Memory B cell (primary cell): ENCODE results near the gene MGAT5.

Experiments
- ATAC-seq: fragments of 150-1000 bp; cut with Tn5 transposase; 2 replicates; pipeline ENCODE4 v1.10.0; 2021; ENCODE audit warnings: low read depth, mild to moderate bottlenecking, moderate library complexity
- DNase-seq, 2 donors: peaks; one replicate each; pipeline ENCODE4 v3.0.0; 2022; ENCODE audit warnings: low spot score in 2 of 2
- H3K27ac Mint-ChIP-seq: one replicate; pipeline ENCODE4 v1.8.0; 2022; ENCODE audit warnings: mild to moderate bottlenecking, moderate library complexity, mixed read lengths
- H3K27me3 Mint-ChIP-seq: one replicate; pipeline ENCODE4 v1.8.0; 2022; ENCODE audit warnings: mixed read lengths
- H3K36me3 Mint-ChIP-seq: one replicate; pipeline ENCODE4 v1.8.0; 2022; ENCODE audit warnings: mild to moderate bottlenecking, mixed read lengths
- H3K4me1 Mint-ChIP-seq: one replicate; pipeline ENCODE4 v1.8.0; 2022; ENCODE audit warnings: mixed read lengths
- H3K4me3 Mint-ChIP-seq: one replicate; pipeline ENCODE4 v1.8.0; 2022; ENCODE audit warnings: mild to moderate bottlenecking, moderate library complexity, mixed read lengths
- H3K9me3 Mint-ChIP-seq: one replicate; pipeline ENCODE4 v1.8.0; 2022; ENCODE audit warnings: mixed read lengths

Gene MGAT5

DNA sequence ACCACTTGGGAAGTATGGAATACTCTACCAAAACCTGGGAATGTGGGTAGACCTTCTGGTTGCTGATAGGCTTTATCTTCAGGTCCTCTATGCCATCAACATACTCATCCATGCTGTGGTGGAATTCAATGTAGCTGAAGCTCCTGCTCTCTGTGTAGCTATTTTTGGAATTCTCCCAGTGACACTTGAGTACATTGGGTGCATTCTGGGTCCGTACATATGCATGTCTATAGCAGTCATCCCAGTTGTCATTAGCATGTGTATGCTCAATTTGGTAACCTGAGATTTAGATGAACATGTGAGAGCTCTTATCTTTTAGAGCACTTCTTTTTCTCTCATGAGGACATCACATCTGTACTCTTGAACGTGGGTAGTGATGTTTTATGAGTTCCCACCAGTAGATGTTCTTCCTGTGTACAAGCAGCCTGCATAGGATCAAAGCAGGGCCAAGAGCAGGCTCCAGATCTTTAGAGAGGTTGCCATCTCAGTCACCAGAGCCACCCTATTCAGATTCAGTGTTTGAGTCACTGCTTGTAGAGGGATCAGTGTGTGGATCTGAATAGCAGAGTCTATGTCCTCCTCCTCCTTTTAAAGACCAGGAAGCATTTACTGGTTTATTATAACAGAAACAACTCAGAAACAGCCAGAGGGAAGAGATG, 65.9 kb downstream of the MGAT5 start:
- Mint-ChIP-seq H3K27me3 (no peaks in the 10 kb centered on the region), H3K36me3 (peaks cover 54% of the 10 kb centered on the region), H3K9me3 (no peaks in the 10 kb centered on the region), H3K4me3 (no peak overlapping the region), H3K4me1 (peaks cover 63% of the 10 kb centered on the region), H3K27ac (peak overlapping the region; percentile 12)
- ATAC-seq (no peak), DNase-seq (no peak)

DNA sequence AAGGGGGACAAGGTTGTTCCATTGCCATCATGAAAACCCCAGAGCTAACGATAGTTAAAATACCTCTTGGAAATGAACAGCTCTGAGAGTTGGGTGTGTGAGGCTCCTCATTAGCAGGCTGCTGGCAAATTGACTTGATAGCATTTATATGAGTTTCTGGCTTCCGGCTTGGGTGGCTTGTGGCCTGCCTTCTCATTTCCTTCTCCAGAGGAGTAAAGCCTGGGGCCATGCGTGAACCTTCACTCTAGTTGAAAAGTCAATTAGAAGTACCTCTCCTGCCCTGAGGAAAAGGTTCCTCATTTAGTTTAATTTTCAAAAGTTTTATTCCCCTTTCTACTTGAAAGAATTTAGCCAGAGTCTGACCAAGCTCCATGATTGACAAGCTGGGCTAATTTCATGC, 67.1 kb downstream of the MGAT5 start:
- Mint-ChIP-seq H3K4me1 (peaks cover 62% of the 10 kb centered on the region), H3K27me3 (no peaks in the 10 kb centered on the region), H3K36me3 (peaks cover 58% of the 10 kb centered on the region), H3K4me3 (no peak overlapping the region), H3K27ac (peak overlapping the region; percentile 89), H3K9me3 (no peaks in the 10 kb centered on the region)
- no peak for DNase-seq
- no peak for ATAC-seq

DNA sequence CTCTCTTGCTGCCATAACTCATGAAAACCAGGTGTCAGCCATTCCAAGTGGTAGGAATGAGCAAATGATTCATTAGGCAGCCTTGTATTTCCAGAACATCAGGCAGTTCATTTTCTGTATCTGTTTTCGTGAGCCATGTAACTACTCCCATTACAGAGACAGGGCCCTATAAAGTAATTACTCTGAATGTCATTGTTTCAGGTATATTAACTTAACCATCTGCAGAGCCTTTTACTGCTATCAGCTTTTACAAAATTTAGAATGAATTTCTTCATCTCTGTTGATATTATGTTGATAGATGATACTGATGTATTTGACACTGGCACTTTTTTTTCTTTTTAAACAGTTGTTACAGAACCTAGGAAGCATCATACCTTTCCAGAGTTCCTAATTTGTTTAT, 69.9 kb downstream of the MGAT5 start:
- H3K27ac Mint-ChIP-seq = peak overlapping the region; percentile 89
- no peaks in the 10 kb centered on the region for H3K9me3 Mint-ChIP-seq
- no peaks in the 10 kb centered on the region for H3K27me3 Mint-ChIP-seq
- DNase-seq (no peak), ATAC-seq (no peak)
- H3K4me3 Mint-ChIP-seq = no peak overlapping the region
- H3K36me3 Mint-ChIP-seq = peaks cover 46% of the 10 kb centered on the region
- H3K4me1 Mint-ChIP-seq = peaks cover 58% of the 10 kb centered on the region

DNA sequence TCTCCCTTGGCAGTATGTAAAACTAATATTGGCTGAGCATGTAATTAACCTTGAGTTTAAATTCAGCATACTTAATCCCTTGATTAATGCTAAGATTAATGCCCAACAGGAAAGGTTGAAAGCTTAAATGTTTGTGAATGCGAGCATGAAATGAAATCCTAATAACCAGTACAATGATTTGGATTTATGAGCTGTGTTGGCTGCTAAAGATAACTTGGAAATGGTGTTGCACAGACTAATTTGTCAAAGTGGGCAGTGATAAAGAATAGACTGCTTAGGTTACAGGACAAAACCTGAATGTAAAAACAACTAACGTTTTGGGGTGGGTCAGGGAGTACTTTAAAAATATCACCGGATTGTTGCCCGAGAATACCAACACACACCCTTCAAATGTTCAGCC, 70.6 kb downstream of the MGAT5 start:
- H3K4me1 Mint-ChIP-seq = peaks cover 59% of the 10 kb centered on the region
- no peaks in the 10 kb centered on the region for H3K27me3 Mint-ChIP-seq
- no peak for DNase-seq
- no peak for ATAC-seq
- H3K4me3 Mint-ChIP-seq = peak overlapping the region; percentile 3
- no peaks in the 10 kb centered on the region for H3K9me3 Mint-ChIP-seq
- peaks cover 41% of the 10 kb centered on the region for H3K36me3 Mint-ChIP-seq
- peak overlapping the region; percentile 89 for H3K27ac Mint-ChIP-seq

DNA sequence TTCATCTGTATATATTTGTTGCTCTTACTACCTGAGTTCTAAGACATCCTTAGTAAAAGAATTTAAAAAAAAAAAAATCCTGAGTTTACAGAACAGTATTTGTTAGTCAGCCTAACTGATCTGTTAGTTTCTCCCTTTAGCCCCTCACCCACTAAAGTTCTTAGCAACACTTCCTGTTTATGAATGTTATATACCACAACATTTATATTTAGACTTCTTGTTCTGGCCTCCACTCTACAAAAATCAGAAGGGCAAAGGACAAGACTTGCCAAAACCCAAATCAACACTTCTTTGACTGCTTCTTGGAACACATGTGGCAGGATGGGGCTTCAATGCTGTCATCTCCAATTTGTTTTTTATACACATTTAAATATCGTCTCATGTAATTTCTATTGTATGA, 71.1 kb downstream of the MGAT5 start:
- ATAC-seq (peak; percentile 90), DNase-seq (peak in 1 of 2 donors; percentile 4)
- H3K27me3 Mint-ChIP-seq = no peaks in the 10 kb centered on the region
- peak overlapping the region; percentile 89 for H3K27ac Mint-ChIP-seq
- H3K9me3 Mint-ChIP-seq = no peaks in the 10 kb centered on the region
- H3K4me3 Mint-ChIP-seq = no peak overlapping the region
- peaks cover 53% of the 10 kb centered on the region for H3K4me1 Mint-ChIP-seq
- H3K36me3 Mint-ChIP-seq = peaks cover 39% of the 10 kb centered on the region

DNA sequence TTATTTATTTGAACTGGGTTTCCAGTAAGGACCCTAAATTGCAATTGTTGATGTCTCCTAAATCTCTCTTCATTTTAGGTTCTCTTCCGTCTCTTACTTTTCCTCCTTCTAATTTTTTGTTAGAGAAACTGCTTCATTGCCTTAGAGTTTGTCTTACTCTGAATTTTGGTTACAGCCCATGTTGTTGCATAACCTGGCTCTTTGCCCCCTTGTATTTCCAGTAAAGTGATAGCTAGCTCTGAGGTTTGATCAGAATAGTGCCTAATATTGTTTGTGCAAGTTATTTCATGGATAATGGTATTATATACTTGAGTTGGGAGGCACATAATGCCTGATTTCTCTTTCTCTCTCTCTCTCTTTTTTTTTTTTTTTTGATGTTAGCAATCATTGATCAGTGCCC, 71.8 kb downstream of the MGAT5 start:
- Mint-ChIP-seq H3K4me1 (peaks cover 54% of the 10 kb centered on the region), H3K27ac (peak overlapping the region; percentile 89), H3K27me3 (no peaks in the 10 kb centered on the region), H3K4me3 (peak overlapping the region; percentile 46), H3K36me3 (peaks cover 40% of the 10 kb centered on the region), H3K9me3 (no peaks in the 10 kb centered on the region)
- DNase-seq = no peak
- no peak for ATAC-seq

DNA sequence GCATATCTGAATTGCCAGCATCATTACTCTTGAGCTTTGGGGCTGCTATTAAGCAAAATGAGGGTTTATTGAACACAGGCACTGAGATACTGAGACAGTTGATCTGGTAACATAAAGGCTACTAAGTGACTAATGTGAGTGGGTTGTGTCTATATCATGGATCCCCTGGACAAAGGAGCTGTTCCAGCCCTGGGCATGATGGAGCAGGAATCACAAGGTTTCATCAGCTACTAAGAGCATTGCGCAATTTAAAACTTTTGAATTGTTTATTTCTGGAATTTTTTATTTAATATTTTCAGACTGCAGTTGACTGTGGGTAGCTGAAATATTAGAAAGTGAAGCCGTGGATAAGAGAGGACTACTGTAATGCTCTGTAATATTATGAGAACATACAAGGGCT, 73.5 kb downstream of the MGAT5 start:
- ATAC-seq = no peak
- no peaks in the 10 kb centered on the region for H3K27me3 Mint-ChIP-seq
- peaks cover 40% of the 10 kb centered on the region for H3K36me3 Mint-ChIP-seq
- H3K9me3 Mint-ChIP-seq = peaks cover 5% of the 10 kb centered on the region
- H3K4me3 Mint-ChIP-seq = no peak overlapping the region
- peak overlapping the region; percentile 89 for H3K27ac Mint-ChIP-seq
- peaks cover 46% of the 10 kb centered on the region for H3K4me1 Mint-ChIP-seq
- no peak for DNase-seq

DNA sequence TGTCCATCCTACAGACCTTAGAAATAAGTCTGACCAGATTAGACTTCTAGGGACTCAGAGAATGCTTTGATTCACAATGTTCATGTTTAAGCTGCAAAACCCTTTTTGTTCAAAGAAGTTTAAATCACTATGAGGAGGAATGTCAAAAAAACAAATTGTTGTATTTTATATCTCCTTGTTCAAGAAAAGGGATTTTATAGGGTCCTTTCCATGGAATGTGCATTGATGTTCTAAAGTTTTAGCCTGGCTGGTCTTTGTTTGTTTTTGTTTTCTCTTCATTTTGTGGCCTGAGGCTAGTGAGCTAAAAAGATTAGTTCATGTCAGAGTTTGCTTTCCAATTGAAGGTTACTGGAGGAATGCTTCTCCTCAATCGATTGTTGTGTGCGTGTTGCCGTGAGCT, 77.2 kb downstream of the MGAT5 start:
- Mint-ChIP-seq H3K36me3 (peaks cover 30% of the 10 kb centered on the region), H3K4me3 (no peak overlapping the region), H3K4me1 (peaks cover 37% of the 10 kb centered on the region), H3K27ac (peak overlapping the region; percentile 70), H3K9me3 (peaks cover 5% of the 10 kb centered on the region), H3K27me3 (no peaks in the 10 kb centered on the region)
- DNase-seq (no peak), ATAC-seq (no peak)

DNA sequence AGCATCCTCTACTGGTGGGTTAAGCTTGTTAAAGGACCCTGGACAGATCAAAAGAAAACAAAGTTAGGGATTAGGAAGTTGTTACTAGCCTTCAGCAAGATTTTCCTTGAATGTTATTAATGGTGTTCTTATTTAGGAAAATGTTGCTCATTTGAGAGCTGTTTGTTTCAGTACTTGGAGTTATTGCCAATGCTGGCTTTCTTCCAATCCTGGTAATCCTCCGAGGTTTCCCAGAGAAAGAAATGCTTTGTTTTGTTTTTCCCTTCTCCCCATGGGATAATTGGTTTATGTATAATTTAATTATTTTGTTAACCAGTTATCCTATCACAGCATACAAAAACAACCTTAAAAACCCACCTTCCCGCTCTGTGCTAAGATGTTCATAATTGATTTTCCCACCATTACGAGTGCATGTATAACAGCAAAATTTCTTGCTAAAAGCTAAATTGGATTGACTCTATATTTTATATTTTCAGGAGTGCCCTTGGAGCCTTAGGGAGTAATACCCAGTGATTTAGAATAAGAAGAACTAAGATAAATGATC, 79.8 kb downstream of the MGAT5 start:
- peaks cover 35% of the 10 kb centered on the region for H3K36me3 Mint-ChIP-seq
- DNase-seq (no peak), ATAC-seq (no peak)
- no peak overlapping the region for H3K4me3 Mint-ChIP-seq
- H3K27ac Mint-ChIP-seq = peak overlapping the region; percentile 47
- H3K27me3 Mint-ChIP-seq = no peaks in the 10 kb centered on the region
- H3K9me3 Mint-ChIP-seq = peaks cover 8% of the 10 kb centered on the region
- peaks cover 31% of the 10 kb centered on the region for H3K4me1 Mint-ChIP-seq

DNA sequence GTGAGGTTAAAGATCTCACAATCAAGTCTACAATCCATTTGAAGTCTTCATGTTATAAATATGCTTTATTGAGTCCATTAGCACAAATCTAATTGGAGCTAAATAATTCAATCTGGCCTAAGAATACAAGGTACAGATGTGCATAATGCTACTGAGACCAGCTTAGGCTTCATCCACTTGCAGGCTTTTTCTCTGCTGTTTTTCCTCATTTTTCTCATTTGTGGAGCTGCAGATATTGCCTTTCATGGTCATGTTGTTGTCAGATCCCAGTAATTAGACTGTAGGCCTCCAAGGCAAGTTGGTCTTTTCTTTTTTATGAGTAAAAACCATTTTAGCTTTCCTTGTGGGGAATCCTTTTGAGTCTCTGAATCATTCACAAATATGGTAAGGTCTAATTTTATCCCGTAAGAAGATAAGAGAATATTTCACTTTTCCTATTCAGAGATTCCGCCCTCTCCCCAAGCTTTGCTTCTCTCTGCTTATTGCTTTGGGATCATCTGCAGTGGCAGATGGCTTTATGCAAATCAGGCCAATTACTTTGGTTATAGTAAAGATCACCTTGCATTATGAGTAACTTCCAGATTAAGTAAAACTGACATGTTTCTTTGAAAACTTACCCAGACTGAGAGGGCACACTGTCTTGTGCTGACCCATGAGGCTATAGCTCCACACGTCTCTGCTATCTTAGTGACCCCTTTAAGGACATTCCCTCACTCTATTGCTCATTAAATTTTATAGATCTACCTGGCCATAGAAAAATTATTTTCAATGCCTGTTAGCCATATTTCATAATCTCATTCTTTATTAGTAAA, 80.9 kb downstream of the MGAT5 start:
- no peak overlapping the region for H3K4me3 Mint-ChIP-seq
- peaks cover 8% of the 10 kb centered on the region for H3K9me3 Mint-ChIP-seq
- peaks cover 35% of the 10 kb centered on the region for H3K36me3 Mint-ChIP-seq
- peaks cover 28% of the 10 kb centered on the region for H3K4me1 Mint-ChIP-seq
- H3K27me3 Mint-ChIP-seq = no peaks in the 10 kb centered on the region
- ATAC-seq = no peak
- no peak for DNase-seq
- peak overlapping the region; percentile 6 for H3K27ac Mint-ChIP-seq

DNA sequence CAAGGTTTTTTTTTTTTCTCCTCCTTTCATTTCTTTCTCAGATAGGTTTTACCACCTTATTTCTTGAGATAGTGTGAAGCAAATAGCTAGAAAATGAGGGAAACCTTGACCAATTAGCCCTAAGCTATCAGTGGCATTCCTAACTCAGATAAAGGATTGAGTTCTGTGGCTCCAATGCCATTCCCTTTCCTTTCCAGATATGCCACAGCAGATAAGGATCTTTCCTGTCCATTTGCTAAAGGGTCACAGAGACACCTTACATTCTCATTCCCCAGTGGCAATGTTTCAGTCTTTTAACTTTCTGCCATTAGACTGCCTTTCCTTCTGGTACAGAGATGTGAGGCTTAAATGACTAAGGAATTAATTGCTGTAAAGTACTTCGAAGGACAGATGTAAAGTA, 81.7 kb downstream of the MGAT5 start:
- Mint-ChIP-seq H3K9me3 (peaks cover 8% of the 10 kb centered on the region), H3K4me1 (peaks cover 29% of the 10 kb centered on the region), H3K27me3 (no peaks in the 10 kb centered on the region), H3K4me3 (no peak overlapping the region), H3K36me3 (peaks cover 37% of the 10 kb centered on the region), H3K27ac (peak overlapping the region; percentile 6)
- DNase-seq (no peak), ATAC-seq (no peak)

DNA sequence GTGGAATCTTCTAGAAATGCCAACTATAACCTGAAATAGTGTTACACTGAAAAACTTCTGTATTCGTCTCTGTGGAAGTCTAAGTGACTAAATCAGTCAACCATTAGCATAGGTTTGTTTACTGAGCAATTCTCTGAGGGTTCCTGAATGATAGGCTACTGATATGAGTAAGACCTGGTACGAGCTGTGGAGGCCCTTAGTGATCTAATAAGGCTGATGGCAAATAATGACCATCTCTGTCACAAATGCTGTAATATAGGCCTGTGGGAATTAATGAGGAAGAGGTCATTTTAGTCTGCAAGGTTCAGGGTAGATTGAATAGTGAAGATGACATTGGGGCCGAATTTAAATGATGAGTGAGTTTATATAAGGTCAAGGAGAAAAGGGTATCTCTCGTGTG, 82.5 kb downstream of the MGAT5 start:
- H3K27ac Mint-ChIP-seq = peak overlapping the region; percentile 13
- H3K4me1 Mint-ChIP-seq = peaks cover 33% of the 10 kb centered on the region
- H3K36me3 Mint-ChIP-seq = peaks cover 36% of the 10 kb centered on the region

DNA sequence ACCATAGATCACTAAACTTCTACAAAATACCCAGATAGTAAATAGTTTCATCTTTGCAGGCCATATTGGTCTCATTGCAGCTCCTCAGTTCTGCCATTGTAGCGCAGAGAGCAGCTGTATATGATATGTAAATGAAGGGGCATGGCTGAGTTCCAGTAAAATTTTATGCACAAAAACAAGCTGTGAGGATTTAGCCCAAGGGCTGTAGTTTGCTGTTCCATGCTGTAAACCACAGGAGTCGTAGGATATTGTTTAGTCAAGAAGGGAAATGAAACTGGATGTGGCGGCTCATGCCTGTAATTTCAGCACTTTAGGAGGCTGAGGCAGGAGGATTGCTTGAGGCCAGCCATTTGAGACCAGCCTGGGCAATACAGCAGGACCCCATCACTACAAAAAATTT, 83.0 kb downstream of the MGAT5 start:
- no peaks in the 10 kb centered on the region for H3K27me3 Mint-ChIP-seq
- no peak overlapping the region for H3K4me3 Mint-ChIP-seq
- peak overlapping the region; percentile 13 for H3K27ac Mint-ChIP-seq
- H3K4me1 Mint-ChIP-seq = peaks cover 32% of the 10 kb centered on the region
- peaks cover 33% of the 10 kb centered on the region for H3K36me3 Mint-ChIP-seq
- DNase-seq (no peak), ATAC-seq (no peak)
- H3K9me3 Mint-ChIP-seq = peaks cover 3% of the 10 kb centered on the region

More for the DNA sequence above, 82.5 kb downstream of the MGAT5 start:
- Mint-ChIP-seq H3K4me3 (no peak overlapping the region), H3K9me3 (peaks cover 6% of the 10 kb centered on the region), H3K27me3 (no peaks in the 10 kb centered on the region)
- DNase-seq (no peak), ATAC-seq (no peak)

DNA sequence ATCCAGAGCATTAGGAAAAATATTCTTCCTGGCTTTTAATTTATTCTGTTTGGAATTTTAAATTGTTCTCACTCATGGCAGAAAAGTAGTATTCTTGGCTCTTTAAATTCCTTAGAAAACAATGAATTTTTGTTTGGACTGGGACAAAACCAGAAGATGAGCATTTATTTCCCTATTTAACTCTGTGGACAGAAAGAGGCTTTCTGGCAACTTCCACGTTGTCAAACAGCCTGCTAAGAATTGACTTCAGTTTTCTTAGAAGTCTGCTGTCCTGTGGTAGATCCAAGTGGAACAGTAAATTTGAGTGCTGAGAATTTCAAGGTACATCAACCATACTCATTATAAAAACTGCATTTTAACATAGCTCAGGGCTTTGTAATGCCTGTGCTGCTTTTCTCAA, 83.8 kb downstream of the MGAT5 start:
- ATAC-seq = no peak
- H3K9me3 Mint-ChIP-seq = peaks cover 3% of the 10 kb centered on the region

More for the DNA sequence above, 83.8 kb downstream of the MGAT5 start:
- no peak for DNase-seq
- H3K36me3 Mint-ChIP-seq = peaks cover 37% of the 10 kb centered on the region
- H3K27ac Mint-ChIP-seq = peak overlapping the region; percentile 19
- peaks cover 32% of the 10 kb centered on the region for H3K4me1 Mint-ChIP-seq
- H3K27me3 Mint-ChIP-seq = no peaks in the 10 kb centered on the region
- H3K4me3 Mint-ChIP-seq = no peak overlapping the region
